ENCODE data around the gene PRLR.

GRCh38 chr5:35035271-35035670, 195.0 kb downstream of the PRLR start:
- TF ChIP-seq EZH2 (optimal IDR thresholded peaks at IDR 0.05; ENCODE audit: low read depth, low read length) (no peak), CTCF (IDR thresholded peaks at IDR 0.05; ENCODE audit: low read length) (no peak)

Data from MM.1S (cell line).